ENCODE measurements around the gene TMIE. TPM values are rescaled to one million over a fixed set of nuclear protein-coding genes. Genes with fewer than 3 reads are reported as not detected.

The TMIE gene
- total and polyA plus RNA-seq, 2 of the 8 experiments (the other 6 are each of a cell fraction or from before 2014, with no cell fraction given), result 0.45 to 0.67 TPM

DNA sequence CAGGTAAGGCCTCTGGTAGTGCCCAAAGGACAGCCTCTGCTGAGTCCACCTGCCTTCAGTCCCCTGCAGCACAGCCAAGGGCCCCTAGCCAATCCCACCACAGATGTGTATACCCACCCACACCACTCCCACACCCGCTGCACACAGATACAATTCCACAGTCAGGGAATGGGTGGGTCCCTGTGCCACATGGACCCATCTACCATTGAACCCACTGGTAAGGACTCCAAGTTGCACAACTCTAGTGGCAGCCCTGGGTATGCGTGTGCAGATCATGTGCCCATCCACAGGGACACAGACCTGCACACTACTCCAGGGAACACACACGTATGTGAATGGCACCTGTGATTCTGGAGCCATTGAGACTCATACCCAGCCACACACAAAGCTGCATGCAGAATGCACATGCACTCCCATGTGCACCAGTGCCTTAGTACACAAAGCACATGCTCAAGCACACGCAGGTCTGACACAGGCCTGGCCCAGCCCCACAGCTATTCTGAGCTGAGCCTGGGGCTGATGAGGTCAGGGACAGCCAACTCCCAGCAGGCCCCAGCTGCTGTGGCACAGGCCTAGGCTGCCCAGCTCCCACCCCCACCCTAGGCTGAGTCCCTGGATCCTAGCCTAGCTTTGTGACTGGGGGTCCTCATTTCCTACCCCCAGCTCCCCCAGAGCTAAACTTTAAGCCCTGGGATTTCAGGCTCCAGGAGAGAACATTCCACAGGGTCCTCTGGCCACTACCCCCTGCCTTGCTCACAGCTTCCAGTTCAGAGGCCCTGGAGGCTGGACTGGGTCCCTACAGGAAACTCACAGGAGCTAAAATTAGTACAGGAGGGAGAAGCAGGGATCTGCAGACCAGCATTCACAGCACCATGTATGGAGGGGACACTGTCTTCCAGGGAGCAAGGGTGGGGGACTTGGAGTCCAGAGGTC is 5.0 kb upstream of the TMIE start:
- Histone ChIP-seq H2BK12ac (ENCODE audit: low read depth, low read length) (peak overlapping the region; percentile 68; the same call in 1 of the 2 replicates), H3K79me2 (ENCODE audit: control insufficient read depth in 1 of 2, insufficient read depth in 2 of 2, low read length in 2 of 2) (no peaks in the 10 kb centered on the region), H3K79me1 (ENCODE audit: low read depth, low read length) (no peaks in the 10 kb centered on the region), H3K18ac (ENCODE audit: extremely low read depth, low read length) (no peak overlapping the region), H3K56ac (replicated peaks; ENCODE audit: insufficient read length, low read depth, low read length) (no peak overlapping the region), H3K14ac (ENCODE audit: insufficient read length) (no peak overlapping the region), H4K20me1 (replicated peaks in 1 of 2; ENCODE audit: control insufficient read depth in 1 of 2, insufficient read depth in 2 of 2, low read length in 2 of 2) (peaks cover 0 to 8% of the 10 kb centered on the region in 2 experiments), H3K23me2 (ENCODE audit: low read depth, low read length) (peaks cover 6% of the 10 kb centered on the region; the same call in 1 of the 2 replicates), H3K4me2 (ENCODE audit: insufficient read depth in 1 of 2, low read depth in 2 of 2, low read length in 2 of 2) (no peak overlapping the region), H4K8ac (ENCODE audit: extremely low read depth, insufficient read depth, low read length) (no peak overlapping the region), H3K23ac (ENCODE audit: insufficient read length) (no peak overlapping the region), H2BK15ac (ENCODE audit: low read length) (peak overlapping the region; percentile 95), H3K9me3 (ENCODE audit: insufficient read depth in 2 of 2, low read depth in 1 of 2, low read length in 1 of 2) (no peaks in the 10 kb centered on the region), H3K27ac (ENCODE audit: low read depth, low read length) (no peak overlapping the region), H4K5ac (ENCODE audit: insufficient read length, low read depth, low read length) (no peak overlapping the region), H3K4ac (replicated peaks; ENCODE audit: insufficient read length, low read depth, low read length) (no peak overlapping the region), H3K4me3 (ENCODE audit: extremely low read depth in 1 of 4, insufficient read depth in 2 of 4, low read depth in 3 of 4, low read length in 4 of 4) (no peak overlapping the region), H2BK5ac (ENCODE audit: low read depth, low read length) (no peak overlapping the region), H2BK120ac (replicated peaks; ENCODE audit: low read depth, low read length) (no peak overlapping the region), H3K27me3 (replicated peaks in 1 of 4; ENCODE audit: control insufficient read depth in 3 of 4, extremely low read depth in 1 of 4, insufficient read depth in 3 of 4, low read length in 3 of 4) (peaks cover 2 to 42% (median 26%) of the 10 kb centered on the region in 4 experiments), H3K36me3 (ENCODE audit: control insufficient read depth in 2 of 4, insufficient read depth in 4 of 4, low read length in 3 of 4) (no peaks in the 10 kb centered on the region), H2BK20ac (ENCODE audit: low read length) (0 out of 2 replicates have a peak overlapping the region, but pooled peaks have one; percentile 86), H4K91ac (replicated peaks; ENCODE audit: insufficient read length, low read length) (no peak overlapping the region), H2AK5ac (ENCODE audit: low read depth, low read length) (peak overlapping the region; percentile 70; the same call in 1 of the 2 replicates), H3K9ac (replicated peaks in 1 of 4; ENCODE audit: extremely low read depth in 1 of 4, low read depth in 3 of 4, low read length in 3 of 4) (no peak overlapping the region), H2AFZ (ENCODE audit: low read length) (no peak overlapping the region), H3K4me1 (replicated peaks in 1 of 4; ENCODE audit: control insufficient read depth in 3 of 4, insufficient read depth in 4 of 4, low read length in 3 of 4) (peaks cover 0 to 24% (median 19%) of the 10 kb centered on the region in 4 experiments; a peak in 6 of 7 replicates)
- no peak for DNase-seq (ENCODE audit: low read depth in 1 of 2, low spot score in 2 of 2)
- no peak for FAIRE-seq
- ChIA-PET POLR2A (ENCODE audit: partially characterized antibody) (interaction anchor here (1.0 kb wide), 1 partner anchor 112 kb away, joined by 3 read pairs; no protein-coding TSS in a partner anchor), CTCF (ENCODE audit: partially characterized antibody) (interaction anchor here (0.6 to 7.2 kb wide), 25 partner anchors 11 to 257 kb away, joined by 3 to 64 read pairs (median 4); no protein-coding TSS in a partner anchor)
- TF ChIP-seq TEAD4 (IDR thresholded peaks at IDR 0.05; ENCODE audit: low read depth, low read length), result no peak
- TF ChIP-seq JUND (IDR thresholded peaks at IDR 0.05; ENCODE audit: low read length), result no peak
- TF ChIP-seq HDAC6 (IDR thresholded peaks at IDR 0.05; ENCODE audit: low read depth, low read length), result no peak
- 93% methylated on average over 4 of the region's 4 CpGs; no CpG with 5 or more reads in 1 of the 2 experiments for WGBS, 2 experiments (ENCODE audit: extremely low coverage in 1 of 2, insufficient coverage in 1 of 2, insufficient read length in 1 of 2, insufficient replicate concordance in 2 of 2, low coverage in 1 of 2, low lambda C conversion rate in 2 of 2, missing lambda C conversion rate in 1 of 2)
